ENCODE measurements around the gene WDR62. TPM values are rescaled to one million over a fixed set of nuclear protein-coding genes. Genes with fewer than 3 reads are reported as not detected.

WDR62 gene
- total RNA-seq, 2 donors from 2014 or later, result 0.26 to 0.33 TPM

DNA sequence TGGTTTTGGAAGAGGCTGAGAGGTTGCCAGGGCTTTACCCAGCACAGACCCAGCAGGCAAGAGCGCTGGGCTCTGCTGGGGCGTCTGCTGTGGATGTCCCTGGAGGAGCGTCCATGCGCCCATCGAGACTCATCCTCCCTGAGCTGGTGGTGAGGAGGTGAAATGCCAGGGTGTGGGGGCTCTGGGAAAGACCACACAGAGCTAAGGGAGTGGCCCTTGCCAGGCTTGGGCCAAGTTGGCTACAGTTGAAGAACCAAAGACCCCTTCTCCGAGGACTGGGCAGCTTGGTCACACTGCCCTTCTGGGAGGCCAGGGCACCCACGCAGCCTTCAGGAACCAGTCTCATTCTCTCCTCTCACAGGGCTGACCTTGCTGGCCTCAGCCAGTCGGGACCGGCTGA, 31.6 kb downstream of the WDR62 start:
- TF ChIP-seq, protein P1, sequence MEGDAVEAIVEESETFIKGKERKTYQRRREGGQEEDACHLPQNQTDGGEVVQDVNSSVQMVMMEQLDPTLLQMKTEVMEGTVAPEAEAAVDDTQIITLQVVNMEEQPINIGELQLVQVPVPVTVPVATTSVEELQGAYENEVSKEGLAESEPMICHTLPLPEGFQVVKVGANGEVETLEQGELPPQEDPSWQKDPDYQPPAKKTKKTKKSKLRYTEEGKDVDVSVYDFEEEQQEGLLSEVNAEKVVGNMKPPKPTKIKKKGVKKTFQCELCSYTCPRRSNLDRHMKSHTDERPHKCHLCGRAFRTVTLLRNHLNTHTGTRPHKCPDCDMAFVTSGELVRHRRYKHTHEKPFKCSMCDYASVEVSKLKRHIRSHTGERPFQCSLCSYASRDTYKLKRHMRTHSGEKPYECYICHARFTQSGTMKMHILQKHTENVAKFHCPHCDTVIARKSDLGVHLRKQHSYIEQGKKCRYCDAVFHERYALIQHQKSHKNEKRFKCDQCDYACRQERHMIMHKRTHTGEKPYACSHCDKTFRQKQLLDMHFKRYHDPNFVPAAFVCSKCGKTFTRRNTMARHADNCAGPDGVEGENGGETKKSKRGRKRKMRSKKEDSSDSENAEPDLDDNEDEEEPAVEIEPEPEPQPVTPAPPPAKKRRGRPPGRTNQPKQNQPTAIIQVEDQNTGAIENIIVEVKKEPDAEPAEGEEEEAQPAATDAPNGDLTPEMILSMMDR (IDR thresholded peaks at IDR 0.05), result no peak
- Histone ChIP-seq H3K9me3 (no peaks in the 10 kb centered on the region), H3K27me3 (no peaks in the 10 kb centered on the region), H3K27ac (no peak overlapping the region), H3K4me1 (no peaks in the 10 kb centered on the region), H3K4me3 (no peak overlapping the region), H3K36me3 (replicated peaks in 1 of 2; ENCODE audit: insufficient read depth in 1 of 2, low read depth in 2 of 2) (no peaks in the 10 kb centered on the region)
- DNase-seq, result no peak
- WGBS, 2 donors, result 92 to 95% methylated on average over 7 to 8 of the region's 9 CpGs
- no peak for ATAC-seq
- intact Hi-C loops (cut with DNase I), result no loop called here

DNA sequence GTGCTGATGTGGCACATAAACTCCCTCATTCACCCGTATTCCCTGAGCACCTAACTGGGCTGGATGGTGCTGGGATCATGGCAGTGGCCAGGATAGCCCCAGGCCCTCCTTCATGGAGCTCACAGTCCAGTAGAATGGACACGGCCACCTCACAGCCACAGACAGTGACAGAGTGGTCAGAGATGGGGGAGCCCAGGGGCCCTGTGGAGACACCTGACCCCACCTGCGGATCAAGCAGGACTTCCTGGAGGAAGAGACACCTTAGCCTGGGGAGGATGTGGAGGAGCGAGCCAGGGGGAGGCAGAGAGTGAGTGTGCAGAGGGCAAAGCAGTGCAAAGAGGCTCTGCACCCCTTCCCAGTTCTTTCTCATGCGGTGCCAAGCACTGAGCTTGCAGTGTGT, 35.1 kb downstream of the WDR62 start:
- DNase-seq, result no peak
- 92 to 94% methylated on average over 5 of the region's 5 CpGs for WGBS, 2 donors
- ATAC-seq, result no peak
- Histone ChIP-seq H3K36me3 (replicated peaks in 1 of 2; ENCODE audit: insufficient read depth in 1 of 2, low read depth in 2 of 2) (no peaks in the 10 kb centered on the region), H3K27ac (no peak overlapping the region), H3K4me3 (no peak overlapping the region), H3K27me3 (no peaks in the 10 kb centered on the region), H3K9me3 (no peaks in the 10 kb centered on the region), H3K4me1 (no peaks in the 10 kb centered on the region)
- TF ChIP-seq, protein P1 (IDR thresholded peaks at IDR 0.05), result no peak
- TF ChIP-seq POLR2A (IDR thresholded peaks at IDR 0.05), result no peak
- intact Hi-C loops (cut with DNase I), result no loop called here

DNA sequence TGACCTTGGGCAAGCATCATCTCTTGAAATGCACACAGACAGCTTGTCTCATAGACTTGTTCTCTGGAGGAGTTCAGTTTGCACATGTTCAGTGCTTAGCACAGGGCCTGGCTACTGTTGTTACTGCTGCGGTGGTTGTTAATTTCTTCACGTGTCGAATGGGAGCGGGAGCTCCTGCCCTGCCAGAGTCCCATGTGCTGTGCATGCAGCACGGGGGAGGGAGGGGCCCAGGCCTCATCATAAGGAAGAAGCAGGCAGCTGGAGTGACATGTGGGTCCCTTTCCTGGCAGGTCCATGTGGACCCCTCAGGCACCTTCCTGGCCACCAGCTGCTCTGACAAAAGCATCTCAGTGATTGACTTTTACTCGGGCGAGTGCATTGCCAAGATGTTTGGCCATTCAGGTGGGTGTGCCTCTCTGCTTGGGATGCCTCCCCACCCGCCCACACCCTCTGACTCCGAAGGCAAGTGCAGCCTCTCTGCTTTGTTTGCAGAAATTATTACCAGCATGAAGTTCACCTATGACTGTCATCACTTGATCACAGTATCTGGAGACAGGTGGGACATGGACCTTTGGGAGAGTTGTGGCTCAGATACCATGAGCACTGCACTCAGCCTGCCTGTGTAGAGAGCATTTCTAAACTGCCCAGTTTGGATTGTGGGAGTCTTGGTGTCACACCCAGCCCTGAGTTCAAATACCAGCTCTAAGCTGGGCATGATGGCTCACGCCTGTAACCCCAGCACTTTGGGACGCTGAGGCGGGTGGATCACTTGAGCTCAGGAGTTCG, 36.4 kb downstream of the WDR62 start:
- H3K4me1 ChIP-seq, result no peaks in the 10 kb centered on the region
- H3K36me3 ChIP-seq (replicated peaks in 1 of 2; ENCODE audit: insufficient read depth in 1 of 2, low read depth in 2 of 2), result no peaks in the 10 kb centered on the region
- H3K9me3 ChIP-seq, result no peaks in the 10 kb centered on the region
- H3K27me3 ChIP-seq, result no peaks in the 10 kb centered on the region
- intact Hi-C loops (cut with DNase I), result no loop called here
- TF ChIP-seq, protein P1 (IDR thresholded peaks at IDR 0.05), result no peak
- no peak for TF ChIP-seq POLR2A (IDR thresholded peaks at IDR 0.05)
- WGBS, 2 donors, result 80 to 86% methylated on average over 9 to 13 of the region's 13 CpGs
- no peak overlapping the region for H3K27ac ChIP-seq
- ATAC-seq, result no peak
- DNase-seq, result no peak
- H3K4me3 ChIP-seq, result no peak overlapping the region

DNA sequence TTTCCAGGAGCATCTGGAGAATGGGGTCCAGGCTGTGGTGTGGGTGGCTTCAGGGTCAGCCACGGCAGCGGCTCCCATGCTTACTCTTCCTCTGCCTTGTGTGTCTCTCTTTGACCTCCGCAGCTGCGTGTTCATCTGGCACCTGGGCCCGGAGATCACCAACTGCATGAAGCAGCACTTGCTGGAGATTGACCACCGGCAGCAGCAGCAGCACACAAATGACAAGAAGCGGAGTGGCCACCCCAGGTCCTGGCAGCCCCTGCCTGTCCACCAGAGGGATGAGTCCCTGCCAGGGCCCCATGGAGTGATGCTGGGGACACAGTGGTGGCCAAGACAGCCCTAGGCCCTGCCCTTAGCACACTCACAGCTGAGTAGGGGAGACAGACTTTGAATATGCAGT, 37.9 kb downstream of the WDR62 start:
- Histone ChIP-seq H3K27me3 (no peaks in the 10 kb centered on the region), H3K4me1 (no peaks in the 10 kb centered on the region), H3K27ac (no peak overlapping the region), H3K36me3 (replicated peaks in 1 of 2; ENCODE audit: insufficient read depth in 1 of 2, low read depth in 2 of 2) (no peaks in the 10 kb centered on the region), H3K4me3 (no peak overlapping the region), H3K9me3 (no peaks in the 10 kb centered on the region)
- DNase-seq (no peak), ATAC-seq (no peak)
- intact Hi-C loops (cut with DNase I), result no loop called here
- WGBS, 2 donors, result 93% methylated on average over 7 of the region's 7 CpGs; no CpG with 5 or more reads in 1 of the 2 donors
- no peak for TF ChIP-seq POLR2A (IDR thresholded peaks at IDR 0.05)
- TF ChIP-seq, protein P1 (IDR thresholded peaks at IDR 0.05), result no peak

DNA sequence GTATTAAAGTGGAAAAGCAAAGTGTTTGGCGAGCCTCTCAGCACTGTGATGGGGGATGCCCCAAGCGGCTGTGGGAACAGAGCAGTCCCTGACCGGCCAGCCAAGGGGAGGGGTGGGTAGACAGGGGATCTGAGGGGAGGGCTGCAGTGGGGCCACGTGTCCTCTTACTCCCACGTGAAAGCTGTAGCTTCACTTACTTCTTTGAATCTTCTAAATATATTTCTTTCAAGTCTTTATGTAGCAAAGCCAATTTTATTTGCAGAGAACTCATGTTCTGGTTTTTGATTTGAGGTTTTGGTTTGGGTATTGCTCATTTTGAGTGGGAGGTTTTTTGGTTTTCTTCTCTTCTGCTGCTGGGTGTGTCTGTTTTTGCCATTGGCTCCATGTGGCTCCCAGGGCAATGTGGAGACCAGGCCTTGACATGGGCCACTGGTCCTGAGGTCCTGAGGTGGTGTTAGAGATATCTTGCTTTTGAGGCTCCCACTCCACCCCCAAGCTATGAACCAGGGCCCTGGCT, 38.5 kb downstream of the WDR62 start:
- no peaks in the 10 kb centered on the region for H3K4me1 ChIP-seq
- WGBS, 2 donors, result 93 to 95% methylated on average over 5 of the region's 5 CpGs
- no peak overlapping the region for H3K27ac ChIP-seq
- no peaks in the 10 kb centered on the region for H3K9me3 ChIP-seq
- H3K36me3 ChIP-seq (replicated peaks in 1 of 2; ENCODE audit: insufficient read depth in 1 of 2, low read depth in 2 of 2), result no peaks in the 10 kb centered on the region
- TF ChIP-seq, protein P1 (IDR thresholded peaks at IDR 0.05), result no peak
- no peak for TF ChIP-seq POLR2A (IDR thresholded peaks at IDR 0.05)
- no peaks in the 10 kb centered on the region for H3K27me3 ChIP-seq
- DNase-seq (no peak), ATAC-seq (no peak)
- intact Hi-C loops (cut with DNase I), result no loop called here
- H3K4me3 ChIP-seq, result no peak overlapping the region
